IPS DF 6.9 (cell line): ENCODE data around the gene JMJD7.

ENCODE experiments used
- DNase-seq: peaks from one replicate; pipeline ENCODE4 v3.0.0-alpha.2; 2013; ENCODE audit warnings: low read depth, low spot score
- H3K27ac ChIP-seq: one replicate; pipeline ENCODE4 v1.5.1; 2013; ENCODE audit warnings: low read length, control low read depth
- H3K27me3 ChIP-seq: 2 replicates; pipeline ENCODE4 v1.6.1; 2013; ENCODE audit warnings: mild to moderate bottlenecking, low read length; ENCODE audit not compliant: control insufficient read depth, insufficient read depth
- H3K36me3 ChIP-seq: 2 replicates; pipeline ENCODE4 v1.6.1; 2013; ENCODE audit warnings: low read length; ENCODE audit not compliant: control insufficient read depth, insufficient read depth
- H3K4me1 ChIP-seq: 2 replicates; pipeline ENCODE4 v1.6.1; 2013; ENCODE audit warnings: low read length; ENCODE audit not compliant: control insufficient read depth, insufficient read depth
- H3K4me3 ChIP-seq: 2 replicates; pipeline ENCODE4 v1.5.1; 2013; ENCODE audit warnings: mild to moderate bottlenecking, low read length
- H3K9me3 ChIP-seq: 2 replicates; pipeline ENCODE4 v1.6.1; 2013; ENCODE audit warnings: low read length, inconsistent platforms; ENCODE audit not compliant: control insufficient read depth, insufficient read depth
- WGBS: extraction: QIAGEN DNeasy Blood & Tissue Kit; methylation state at CpG from one replicate; pipeline ENCODE4 v1.1.7; 2013; ENCODE audit warnings: mixed read lengths, missing lambda C conversion rate; ENCODE audit not compliant: insufficient read length, insufficient coverage; 5-methylcytosine and 5-hydroxymethylcytosine counted together

JMJD7 gene

GRCh38 chr15:41862515-41863116, 34.7 kb downstream of the JMJD7 start:
- DNase-seq = no peak
- no peaks in the 10 kb centered on the region for H3K4me1 ChIP-seq
- H3K4me3 ChIP-seq = no peak overlapping the region
- WGBS = no CpG with 5 or more reads among the region's 19 CpGs
- H3K27me3 ChIP-seq = no peaks in the 10 kb centered on the region
- H3K36me3 ChIP-seq = no peaks in the 10 kb centered on the region; the same call in 1 of the 2 replicates
- H3K9me3 ChIP-seq = no peaks in the 10 kb centered on the region
- no peak overlapping the region for H3K27ac ChIP-seq

- DNase-seq = no peak
- no CpG with 5 or more reads among the region's 18 CpGs for WGBS
- Histone ChIP-seq H3K36me3 (no peaks in the 10 kb centered on the region), H3K4me1 (no peaks in the 10 kb centered on the region), H3K4me3 (no peak overlapping the region), H3K27me3 (no peaks in the 10 kb centered on the region), H3K27ac (no peak overlapping the region), H3K9me3 (no peaks in the 10 kb centered on the region)
Observed at GRCh38 chr15:41865490-41866055, 37.7 kb downstream of the JMJD7 start.

GRCh38 chr15:41866263-41866703, 38.4 kb downstream of the JMJD7 start:
- DNase-seq = no peak
- no peaks in the 10 kb centered on the region for H3K9me3 ChIP-seq

GRCh38 chr15:41866872-41867579, 39.1 kb downstream of the JMJD7 start:
- Histone ChIP-seq H3K4me3 (no peak overlapping the region), H3K36me3 (no peaks in the 10 kb centered on the region)
- no CpG with 5 or more reads among the region's 25 CpGs for WGBS

More at GRCh38 chr15:41866263-41866703, 38.4 kb downstream of the JMJD7 start:
- H3K4me3 ChIP-seq = no peak overlapping the region
- WGBS = no CpG with 5 or more reads among the region's 8 CpGs
- H3K27me3 ChIP-seq = no peaks in the 10 kb centered on the region
- no peak overlapping the region for H3K27ac ChIP-seq
- no peaks in the 10 kb centered on the region for H3K4me1 ChIP-seq
- H3K36me3 ChIP-seq = no peaks in the 10 kb centered on the region

GRCh38 chr15:41868321-41868720, 40.4 kb downstream of the JMJD7 start:
- DNase-seq = no peak
- Histone ChIP-seq H3K27me3 (no peaks in the 10 kb centered on the region), H3K4me1 (no peaks in the 10 kb centered on the region), H3K9me3 (no peaks in the 10 kb centered on the region), H3K27ac (no peak overlapping the region), H3K4me3 (no peak overlapping the region), H3K36me3 (no peaks in the 10 kb centered on the region)
- no CpG with 5 or more reads among the region's 15 CpGs for WGBS

More at GRCh38 chr15:41866872-41867579, 39.1 kb downstream of the JMJD7 start:
- no peak for DNase-seq
- H3K9me3 ChIP-seq = no peaks in the 10 kb centered on the region
- no peak overlapping the region for H3K27ac ChIP-seq
- H3K4me1 ChIP-seq = no peaks in the 10 kb centered on the region
- no peaks in the 10 kb centered on the region for H3K27me3 ChIP-seq

GRCh38 chr15:41869770-41870688, 42.1 kb downstream of the JMJD7 start:
- H3K36me3 ChIP-seq = no peaks in the 10 kb centered on the region
- WGBS = no CpG with 5 or more reads among the region's 42 CpGs
- H3K4me1 ChIP-seq = no peaks in the 10 kb centered on the region
- H3K4me3 ChIP-seq = no peak overlapping the region
- H3K27ac ChIP-seq = no peak overlapping the region
- DNase-seq = no peak
- H3K27me3 ChIP-seq = no peaks in the 10 kb centered on the region
- H3K9me3 ChIP-seq = no peaks in the 10 kb centered on the region

GRCh38 chr15:41870689-41871081, 42.8 kb downstream of the JMJD7 start:
- WGBS = no CpG with 5 or more reads among the region's 9 CpGs
- no peak for DNase-seq
- Histone ChIP-seq H3K9me3 (no peaks in the 10 kb centered on the region), H3K36me3 (no peaks in the 10 kb centered on the region), H3K27me3 (no peaks in the 10 kb centered on the region), H3K4me1 (no peaks in the 10 kb centered on the region), H3K4me3 (no peak overlapping the region), H3K27ac (no peak overlapping the region)

- Histone ChIP-seq H3K27ac (no peak overlapping the region), H3K4me3 (no peak overlapping the region), H3K4me1 (no peaks in the 10 kb centered on the region), H3K9me3 (no peaks in the 10 kb centered on the region), H3K27me3 (no peaks in the 10 kb centered on the region), H3K36me3 (no peaks in the 10 kb centered on the region)
- WGBS = no CpG with 5 or more reads among the region's 19 CpGs
- no peak for DNase-seq
Observed at GRCh38 chr15:41871175-41871905, 43.4 kb downstream of the JMJD7 start.

GRCh38 chr15:41872166-41872747, 44.4 kb downstream of the JMJD7 start:
- Histone ChIP-seq H3K4me3 (no peak overlapping the region), H3K27ac (no peak overlapping the region), H3K9me3 (no peaks in the 10 kb centered on the region), H3K27me3 (no peaks in the 10 kb centered on the region), H3K36me3 (no peaks in the 10 kb centered on the region), H3K4me1 (no peaks in the 10 kb centered on the region)
- WGBS = 100% methylated on average over 1 of the region's 9 CpGs
- no peak for DNase-seq
